HepG2 (cell line): ENCODE results near the gene CCNO. TPM values are rescaled to one million over a fixed set of nuclear protein-coding genes. Genes with fewer than 3 reads are reported as not detected.

ENCODE experiments used
- ARID3A ChIP-seq: IDR thresholded peaks from 2 replicates; pipeline ENCODE4 v1.6.1; 2012; ENCODE audit warnings: low read depth, low read length, improper control_type of control experiment
- E2F5 ChIP-seq: sonication (generic); formaldehyde crosslinking; conservative IDR thresholded peaks from 2 replicates; pipeline ENCODE4 v1.4.0; 2020; ENCODE audit warnings: missing genetic modification reagents
- GATA4 ChIP-seq: sonication (generic); IDR thresholded peaks from 2 replicates; pipeline ENCODE4 v1.6.1; 2016; ENCODE audit warnings: antibody characterized with exemption, low read depth, borderline replicate concordance
- HNRNPLL ChIP-seq: fragments of 200-400 bp; formaldehyde crosslinking; IDR thresholded peaks from 2 replicates; pipeline ENCODE4 v1.6.1; 2017; ENCODE audit warnings: mild to moderate bottlenecking, low read depth, low read length; ENCODE audit not compliant: poor library complexity, severe bottlenecking
- HOXA9 ChIP-seq: sonication (generic); formaldehyde crosslinking; IDR thresholded peaks from 2 replicates; pipeline ENCODE4 v1.8.1; 2022; ENCODE audit warnings: missing genetic modification reagents, mild to moderate bottlenecking, moderate library complexity, borderline replicate concordance
- KAT8 ChIP-seq: IDR thresholded peaks from 2 replicates; pipeline ENCODE4 v1.6.1; 2016; ENCODE audit warnings: missing genetic modification reagents, missing compliant biosample characterization
- KDM6A ChIP-seq: IDR thresholded peaks from 2 replicates; pipeline ENCODE4 v1.6.1; 2016; ENCODE audit warnings: low read depth
- PITX1 ChIP-seq: sonication (generic); formaldehyde crosslinking; IDR thresholded peaks from 2 replicates; pipeline ENCODE4 v1.5.1; 2020; ENCODE audit warnings: mild to moderate bottlenecking, missing genetic modification reagents
- RCOR2 ChIP-seq: IDR thresholded peaks from 2 replicates; pipeline ENCODE4 v1.6.1; 2016; ENCODE audit warnings: missing biosample characterization, missing genetic modification reagents
- SIX4 ChIP-seq: sonication (generic); formaldehyde crosslinking; IDR thresholded peaks from 2 replicates; pipeline ENCODE4 v1.4.0; 2020; ENCODE audit warnings: missing genetic modification reagents
- SKIL ChIP-seq: sonication (generic); formaldehyde crosslinking; IDR thresholded peaks from 2 replicates; pipeline ENCODE4 v1.8.0; 2022; ENCODE audit warnings: missing genetic modification reagents, mild to moderate bottlenecking, moderate library complexity, borderline replicate concordance
- SOX6 ChIP-seq, 2 experiments: fragments of 450-650 bp in 1 of 2; sonication (generic) in 1 of 2; formaldehyde crosslinking in 1 of 2; IDR thresholded peaks; 2 replicates each; pipeline versions ENCODE4 v1.4.0 to v1.6.1; 2017 to 2020; ENCODE audit warnings: antibody characterized with exemption in 1 of 2, mild to moderate bottlenecking in 1 of 2, missing genetic modification reagents in 1 of 2
- TCF12 ChIP-seq, 2 experiments: fragments of 450-650 bp in 1 of 2; sonication (generic) in 1 of 2; formaldehyde crosslinking in 1 of 2; IDR thresholded peaks; 2 replicates each; pipeline versions ENCODE4 v1.6.1 to v1.8.0; 2017 to 2022; ENCODE audit warnings: antibody characterized with exemption in 1 of 2, mild to moderate bottlenecking in 1 of 2, missing genetic modification reagents in 1 of 2, moderate library complexity in 1 of 2
- ZHX2 ChIP-seq, 2 experiments: sonication (generic) in 1 of 2; formaldehyde crosslinking in 1 of 2; IDR thresholded peaks; 2 replicates each; pipeline versions ENCODE4 v1.6.1 to v1.9.0; 2014 to 2022; ENCODE audit warnings: antibody characterized with exemption in 1 of 2, borderline replicate concordance in 1 of 2, inconsistent platforms in 1 of 2, low read depth in 1 of 2, missing genetic modification reagents in 1 of 2
- ZMYM4 ChIP-seq: sonication (generic); formaldehyde crosslinking; IDR thresholded peaks from 2 replicates; pipeline ENCODE4 v1.8.1; 2023; ENCODE audit warnings: mild to moderate bottlenecking, missing genetic modification reagents
- ZNF839 ChIP-seq: sonication (generic); formaldehyde crosslinking; IDR thresholded peaks from 2 replicates; pipeline ENCODE4 v1.4.0; 2020; ENCODE audit warnings: missing genetic modification reagents, mild to moderate bottlenecking, borderline replicate concordance
- polyA plus RNA-seq, 8 experiments: library from polyadenylated mRNA; depleted of rRNA in 3 of 8; stranded (reverse) in 7 of 8; unstranded in 1 of 8; fragments of >200 nt; fragmentation: Illumina TruSeq in 4 of 8; extraction: Trizol in 4 of 8; gene quantifications; 2 replicates each; pipeline versions ENCODE4 v1.2.1 to v1.2.3, GENCODE V29; 2011 to 2016; ENCODE audit warnings: low read depth in 4 of 8, missing spikeins in 1 of 8, mixed read lengths in 1 of 8; ENCODE audit not compliant: insufficient read depth in 1 of 8
- total RNA-seq, 5 experiments: library from RNA; depleted of rRNA; stranded (reverse); fragments of >200 nt; fragmentation: Illumina TruSeq; extraction: Trizol; gene quantifications; 2 replicates each; pipeline ENCODE4 v1.2.3, GENCODE V29; 2016; ENCODE audit warnings: low read depth in 1 of 5

Gene CCNO
- total and polyA plus RNA-seq, 2 of the 13 experiments (the other 11 are each of a cell fraction or from before 2014, with no cell fraction given): 0.07 TPM; not detected in 1

- TF ChIP-seq ZNF839 (CRISPR knock-in tag) (no peak), GATA4 (no peak), SIX4 (CRISPR knock-in tag) (no peak), ARID3A (no peak), PITX1 (peak; percentile 12; the same call in 1 of the 2 replicates), TCF12 (IDR thresholded peaks at IDR 0.05) (no peak), TCF12 (CRISPR knock-in tag; IDR thresholded peaks at IDR 0.05) (0 out of 2 replicates have a peak, but pooled peaks have one; percentile 37), KAT8 (CRISPR knock-in tag) (no peak), SKIL (CRISPR knock-in tag) (peak; percentile 41; the same call in 1 of the 2 replicates), ZMYM4 (CRISPR knock-in tag) (peak; percentile 68; the same call in 1 of the 2 replicates), E2F5 (no peak), HOXA9 (no peak), HNRNPLL (peak; percentile 33), ZHX2 (IDR thresholded peaks at IDR 0.05; ENCODE audit: low read depth) (no peak), ZHX2 (CRISPR knock-in tag; IDR thresholded peaks at IDR 0.05; ENCODE audit: borderline replicate concordance) (no peak), SOX6 (IDR thresholded peaks at IDR 0.05) (no peak), SOX6 (CRISPR knock-in tag; IDR thresholded peaks at IDR 0.05) (peak; percentile 25; the same call in 1 of the 2 replicates), KDM6A (no peak), RCOR2 (CRISPR knock-in tag) (no peak)
Measured at GRCh38 chr5:55226027-55226933, 7.1 kb downstream of the CCNO start (continued).
